Activated naive CD8-positive, alpha-beta T cell treated with anti-CD3 and anti-CD28 coated beads, Interleukin-2, amount 10 ng/mL, durations not matched to agents 7 days and 5 days (primary cell): ENCODE data around the gene ATP6V1C2. TPM values are rescaled to one million over a fixed set of nuclear protein-coding genes. Genes with fewer than 3 reads are reported as not detected.

Source experiments
- ATAC-seq: fragments of 150-1000 bp; cut with Tn5 transposase; one replicate; pipeline ENCODE4 v1.10.0; 2021; ENCODE audit warnings: low read depth, moderate library complexity
- POLR2A ChIA-PET: fragments of 350-600 bp; sonication (Branson Sonifier 250); formaldehyde crosslinking; loops from one replicate; lab custom pipeline; 2021; ENCODE audit warnings: antibody characterized with exemption; lab: Charles Lee
- DNase-seq: peaks from one replicate; pipeline ENCODE4 v3.0.0; 2021
- H3K27ac Mint-ChIP-seq: one replicate; pipeline ENCODE4 v1.8.0; 2022; ENCODE audit warnings: mild to moderate bottlenecking, mixed read lengths
- H3K27me3 Mint-ChIP-seq: one replicate; pipeline ENCODE4 v1.8.0; 2022; ENCODE audit warnings: mild to moderate bottlenecking, moderate library complexity, mixed read lengths
- H3K36me3 Mint-ChIP-seq: one replicate; pipeline ENCODE4 v1.8.0; 2021; ENCODE audit warnings: mild to moderate bottlenecking, mixed read lengths
- H3K4me1 Mint-ChIP-seq: one replicate; pipeline ENCODE4 v1.8.0; 2021; ENCODE audit warnings: mixed read lengths
- H3K4me3 Mint-ChIP-seq: one replicate; pipeline ENCODE4 v1.8.0; 2022; ENCODE audit warnings: mild to moderate bottlenecking, moderate library complexity, mixed read lengths
- H3K9me3 Mint-ChIP-seq: one replicate; pipeline ENCODE4 v1.8.0; 2021; ENCODE audit warnings: mixed read lengths
- total RNA-seq, 2 experiments: library from RNA; stranded (reverse); gene quantifications; one replicate each; pipeline ENCODE4 v1.2.3, GENCODE V29; 2021

Gene ATP6V1C2
- total RNA-seq, 2 experiments from 2014 or later = not detected

GRCh38 chr2:10765461-10765860, 44.0 kb downstream of the ATP6V1C2 start:
- no peaks in the 10 kb centered on the region for H3K36me3 Mint-ChIP-seq
- H3K9me3 Mint-ChIP-seq = no peaks in the 10 kb centered on the region
- ATAC-seq = no peak
- POLR2A ChIA-PET = no interaction called here
- H3K27ac Mint-ChIP-seq = no peak overlapping the region
- H3K27me3 Mint-ChIP-seq = no peaks in the 10 kb centered on the region
- no peak overlapping the region for H3K4me3 Mint-ChIP-seq
- no peak for DNase-seq
- no peaks in the 10 kb centered on the region for H3K4me1 Mint-ChIP-seq

DNA sequence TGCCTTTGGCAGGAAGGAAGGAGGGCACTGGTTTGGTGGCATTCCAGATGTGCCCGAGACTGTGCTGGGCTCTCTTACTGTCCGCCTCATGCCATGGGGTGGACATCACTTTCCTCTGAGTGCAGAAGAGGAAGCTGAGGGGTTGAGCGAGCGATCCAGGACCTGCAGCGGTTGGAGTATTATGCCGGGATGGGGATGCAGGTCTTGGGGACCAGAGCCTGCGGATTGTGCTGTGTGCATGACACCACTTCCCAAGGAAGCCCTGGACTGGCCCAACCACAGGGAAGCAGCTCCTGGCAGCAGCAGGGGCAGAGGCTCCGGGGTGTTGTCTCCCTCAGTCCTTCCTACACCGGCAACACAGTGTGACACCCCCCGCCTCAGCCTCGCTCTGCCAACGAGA, 44.5 kb downstream of the ATP6V1C2 start:
- ATAC-seq (no peak), DNase-seq (no peak)
- no peak overlapping the region for H3K27ac Mint-ChIP-seq
- H3K9me3 Mint-ChIP-seq = no peaks in the 10 kb centered on the region
- H3K36me3 Mint-ChIP-seq = no peaks in the 10 kb centered on the region
- POLR2A ChIA-PET = no interaction called here
- H3K27me3 Mint-ChIP-seq = no peaks in the 10 kb centered on the region
- no peaks in the 10 kb centered on the region for H3K4me1 Mint-ChIP-seq
- no peak overlapping the region for H3K4me3 Mint-ChIP-seq

GRCh38 chr2:10768063-10768507, 46.7 kb downstream of the ATP6V1C2 start:
- DNase-seq = no peak
- Mint-ChIP-seq H3K4me1 (no peaks in the 10 kb centered on the region), H3K27ac (no peak overlapping the region), H3K36me3 (no peaks in the 10 kb centered on the region), H3K9me3 (no peaks in the 10 kb centered on the region), H3K27me3 (no peaks in the 10 kb centered on the region), H3K4me3 (no peak overlapping the region)
- ATAC-seq = no peak
- POLR2A ChIA-PET = no interaction called here

DNA sequence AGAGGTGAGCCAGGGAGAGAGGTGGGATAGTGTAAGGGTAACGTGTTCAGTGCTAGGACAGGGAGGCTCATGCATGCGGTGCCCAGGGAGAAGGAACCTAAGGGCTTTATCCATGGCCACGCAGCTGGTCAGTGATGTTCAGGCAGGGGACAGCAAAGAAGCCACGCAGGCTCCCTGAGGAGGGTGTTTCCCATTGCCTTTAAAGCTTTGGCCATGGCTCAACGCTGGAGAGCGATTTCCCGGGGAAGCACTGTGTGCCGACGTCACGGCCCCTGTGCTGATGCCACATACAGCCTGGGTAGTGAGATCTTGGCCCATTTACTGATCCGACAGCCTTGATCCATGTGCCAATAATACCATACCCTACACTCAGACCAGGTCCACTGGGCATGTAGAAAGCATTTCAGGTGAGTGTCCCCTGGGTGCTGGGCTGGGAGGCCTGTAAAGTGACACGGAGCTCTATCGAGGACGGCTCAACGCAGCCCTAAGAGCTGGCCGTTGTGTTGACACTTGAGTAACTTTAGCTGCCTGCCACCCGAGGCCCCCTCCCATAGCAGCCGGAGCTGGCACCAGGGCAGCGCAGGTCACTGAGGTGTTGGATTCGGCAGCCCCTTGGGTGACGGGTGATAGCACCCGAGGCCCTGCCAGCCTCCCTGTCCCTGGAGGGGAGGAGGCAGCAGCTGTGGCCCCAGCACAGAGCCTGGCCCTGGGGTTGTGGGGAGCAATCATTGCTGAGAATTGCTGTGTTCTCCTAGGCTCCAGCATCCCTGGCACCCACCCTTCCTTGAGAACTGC, 49.7 kb downstream of the ATP6V1C2 start:
- Mint-ChIP-seq H3K27me3 (no peaks in the 10 kb centered on the region), H3K4me3 (no peak overlapping the region), H3K4me1 (no peaks in the 10 kb centered on the region), H3K27ac (no peak overlapping the region), H3K9me3 (no peaks in the 10 kb centered on the region), H3K36me3 (no peaks in the 10 kb centered on the region)
- ATAC-seq = no peak
- POLR2A ChIA-PET = no interaction called here
- DNase-seq = no peak

DNA sequence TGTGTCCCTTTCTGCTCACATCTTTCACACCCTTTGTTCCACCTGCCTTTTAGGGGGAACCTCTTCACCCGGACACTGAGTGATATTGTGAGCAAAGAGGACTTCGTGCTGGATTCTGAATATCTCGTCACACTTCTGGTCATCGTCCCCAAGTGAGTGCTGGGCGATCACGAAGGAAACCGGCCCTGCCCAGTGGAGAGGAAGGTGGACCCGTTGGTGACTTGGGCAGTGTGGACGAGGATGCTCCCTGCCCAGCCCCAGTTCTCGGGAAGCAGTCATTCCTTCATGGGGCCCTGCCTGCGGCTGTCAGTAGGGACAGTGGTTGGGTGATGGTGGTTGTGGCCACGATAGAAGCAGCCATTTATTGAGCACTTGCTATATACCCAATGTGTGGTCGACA, 50.4 kb downstream of the ATP6V1C2 start:
- no peaks in the 10 kb centered on the region for H3K36me3 Mint-ChIP-seq
- ATAC-seq = no peak
- no peak overlapping the region for H3K27ac Mint-ChIP-seq
- POLR2A ChIA-PET = no interaction called here
- H3K27me3 Mint-ChIP-seq = no peaks in the 10 kb centered on the region
- no peaks in the 10 kb centered on the region for H3K9me3 Mint-ChIP-seq
- no peak overlapping the region for H3K4me3 Mint-ChIP-seq
- DNase-seq = no peak
- H3K4me1 Mint-ChIP-seq = no peaks in the 10 kb centered on the region

- Mint-ChIP-seq H3K4me1 (no peaks in the 10 kb centered on the region), H3K27ac (no peak overlapping the region)
Observed at GRCh38 chr2:10772201-10772867, 50.9 kb downstream of the ATP6V1C2 start.

DNA sequence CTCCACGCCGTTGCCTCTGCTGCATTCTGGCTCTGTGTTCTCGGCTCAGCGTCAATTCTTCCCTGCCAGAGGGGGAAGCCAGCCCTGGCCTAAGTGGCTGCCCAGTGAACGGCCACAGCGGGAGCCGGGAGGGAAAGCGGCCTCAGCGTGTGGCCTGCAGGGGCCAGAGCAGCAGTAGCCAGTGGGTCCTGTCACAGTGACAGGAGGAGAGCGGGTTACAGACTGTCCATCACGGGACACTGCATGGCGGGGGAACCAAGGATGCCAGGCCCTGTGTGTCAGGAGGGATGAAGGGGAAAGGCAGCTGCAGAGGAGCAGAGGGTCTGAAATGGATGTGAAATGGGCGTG, 51.4 kb downstream of the ATP6V1C2 start:
- Mint-ChIP-seq H3K27ac (no peak overlapping the region), H3K4me3 (no peak overlapping the region), H3K4me1 (no peaks in the 10 kb centered on the region), H3K27me3 (no peaks in the 10 kb centered on the region), H3K9me3 (no peaks in the 10 kb centered on the region), H3K36me3 (no peaks in the 10 kb centered on the region)
- no peak for DNase-seq
- POLR2A ChIA-PET = no interaction called here
- no peak for ATAC-seq

More at GRCh38 chr2:10772201-10772867, 50.9 kb downstream of the ATP6V1C2 start:
- POLR2A ChIA-PET = no interaction called here
- no peak overlapping the region for H3K4me3 Mint-ChIP-seq
- H3K9me3 Mint-ChIP-seq = no peaks in the 10 kb centered on the region
- ATAC-seq (no peak), DNase-seq (no peak)
- H3K27me3 Mint-ChIP-seq = no peaks in the 10 kb centered on the region
- H3K36me3 Mint-ChIP-seq = no peaks in the 10 kb centered on the region

DNA sequence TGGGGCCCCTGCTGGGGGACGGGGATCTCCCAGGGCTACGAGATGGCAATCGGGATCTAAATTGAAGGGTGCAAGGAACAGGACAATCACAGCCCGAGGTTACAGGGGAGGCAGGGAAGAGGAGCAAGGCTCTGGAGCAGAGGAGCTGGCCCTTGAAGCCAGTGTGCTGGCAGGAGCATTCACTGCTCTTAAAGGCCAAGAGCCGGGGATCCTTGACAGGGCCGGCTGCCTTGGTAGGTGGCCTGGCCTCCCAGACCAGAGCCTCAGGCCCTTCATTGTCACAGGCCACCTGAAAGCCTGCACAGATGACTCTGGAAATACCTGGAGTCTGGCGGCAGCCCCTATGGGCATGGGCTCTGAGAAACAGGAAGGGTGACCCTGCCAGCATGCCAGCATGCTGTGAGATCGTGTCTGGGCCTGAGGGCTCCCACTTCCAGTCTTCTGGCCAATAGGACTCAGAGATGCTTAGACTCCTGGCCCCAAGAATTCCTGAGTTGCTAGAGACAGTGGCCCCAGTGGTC, 52.5 kb downstream of the ATP6V1C2 start:
- DNase-seq (no peak), ATAC-seq (no peak)
- H3K27ac Mint-ChIP-seq = no peak overlapping the region
- H3K4me1 Mint-ChIP-seq = no peaks in the 10 kb centered on the region
- no peaks in the 10 kb centered on the region for H3K9me3 Mint-ChIP-seq
- no peak overlapping the region for H3K4me3 Mint-ChIP-seq
- H3K36me3 Mint-ChIP-seq = no peaks in the 10 kb centered on the region
- POLR2A ChIA-PET = no interaction called here
- H3K27me3 Mint-ChIP-seq = no peaks in the 10 kb centered on the region

DNA sequence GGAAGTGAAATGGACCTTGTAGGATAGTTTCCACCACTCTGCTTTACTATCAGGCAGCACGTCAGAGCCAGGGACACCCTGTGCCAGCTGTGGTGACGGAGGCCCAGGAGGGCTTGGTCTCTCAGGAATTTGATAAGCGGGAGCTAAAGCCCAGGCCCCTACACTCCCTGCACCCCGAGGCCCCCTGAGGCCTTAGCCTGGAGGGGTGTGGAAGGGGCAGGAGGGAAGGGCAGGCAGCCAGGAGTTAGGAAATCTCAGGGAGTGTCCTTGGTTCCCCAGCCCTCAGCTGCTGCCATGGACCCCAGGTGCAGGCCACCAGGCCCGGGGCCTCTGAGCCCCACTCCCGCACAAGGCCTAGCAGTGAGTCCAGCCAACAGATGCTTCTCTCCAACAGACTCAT, 53.0 kb downstream of the ATP6V1C2 start:
- POLR2A ChIA-PET = no interaction called here
- H3K36me3 Mint-ChIP-seq = no peaks in the 10 kb centered on the region
- ATAC-seq (no peak), DNase-seq (no peak)
- no peaks in the 10 kb centered on the region for H3K27me3 Mint-ChIP-seq
- no peaks in the 10 kb centered on the region for H3K9me3 Mint-ChIP-seq
- no peaks in the 10 kb centered on the region for H3K4me1 Mint-ChIP-seq
- no peak overlapping the region for H3K4me3 Mint-ChIP-seq
- no peak overlapping the region for H3K27ac Mint-ChIP-seq

DNA sequence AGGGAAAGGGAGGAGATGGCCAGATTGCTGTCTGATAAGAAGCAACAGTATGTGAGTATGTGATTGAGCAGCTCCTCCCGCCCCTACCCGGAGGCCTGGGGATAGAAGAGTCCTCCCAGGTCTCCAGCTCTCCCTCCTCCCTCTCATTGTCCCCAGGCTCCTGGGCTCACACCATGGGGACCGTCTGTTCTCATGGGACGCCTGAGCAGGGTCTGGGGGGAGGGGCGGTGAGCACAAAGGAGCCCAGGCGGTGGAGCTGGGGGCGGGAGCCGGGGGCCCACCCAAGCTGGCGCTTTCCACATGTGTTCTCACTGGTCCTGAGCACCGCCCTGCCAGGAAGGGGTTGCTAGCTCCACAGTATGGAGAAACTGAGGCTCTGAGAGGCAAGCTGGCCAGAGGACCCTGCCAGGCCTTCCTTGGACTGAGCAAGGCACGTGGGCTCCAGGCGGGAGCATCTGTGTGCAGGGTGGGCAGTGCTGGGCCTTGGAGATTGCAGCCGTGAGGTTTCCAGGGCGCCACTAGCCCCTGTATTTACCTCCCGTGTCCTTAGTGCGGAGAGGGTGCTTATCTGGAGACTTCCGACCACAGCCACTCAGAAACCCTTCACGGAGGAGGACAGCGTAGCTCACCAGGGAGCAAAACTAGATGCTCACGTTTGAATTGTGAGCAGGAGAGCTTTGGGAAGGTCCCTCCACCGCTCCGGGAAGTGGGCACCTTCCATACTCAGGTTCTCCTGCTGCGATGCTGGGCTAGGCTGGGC, 53.8 kb downstream of the ATP6V1C2 start:
- DNase-seq (no peak), ATAC-seq (no peak)
- H3K4me3 Mint-ChIP-seq = no peak overlapping the region
- no peak overlapping the region for H3K27ac Mint-ChIP-seq
- no peaks in the 10 kb centered on the region for H3K27me3 Mint-ChIP-seq
- H3K9me3 Mint-ChIP-seq = no peaks in the 10 kb centered on the region
- POLR2A ChIA-PET = no interaction called here
- H3K36me3 Mint-ChIP-seq = peaks cover 4% of the 10 kb centered on the region
- H3K4me1 Mint-ChIP-seq = no peaks in the 10 kb centered on the region

DNA sequence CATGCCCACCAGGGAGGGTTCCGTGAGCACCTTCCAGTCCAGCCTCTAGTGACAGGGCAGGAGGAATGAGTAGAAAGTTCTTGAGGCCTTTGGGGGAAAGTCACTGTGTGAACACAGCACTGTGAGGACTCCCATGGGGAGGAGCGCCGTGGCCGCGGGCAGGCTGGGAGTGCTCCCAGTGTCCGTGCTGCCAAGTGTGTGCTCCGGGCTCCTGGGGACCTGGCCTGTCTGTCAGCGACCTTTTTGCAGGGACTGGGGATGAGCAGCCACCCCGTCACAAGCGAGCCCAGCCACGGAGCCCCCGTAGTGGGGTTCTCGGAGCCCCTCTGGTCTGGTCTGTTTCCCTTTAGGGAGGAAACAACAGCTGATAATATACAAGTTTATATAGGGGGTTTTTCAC, 54.4 kb downstream of the ATP6V1C2 start:
- ATAC-seq (no peak), DNase-seq (no peak)
- no peak overlapping the region for H3K4me3 Mint-ChIP-seq
- POLR2A ChIA-PET = no interaction called here
- H3K36me3 Mint-ChIP-seq = peaks cover 6% of the 10 kb centered on the region
- no peaks in the 10 kb centered on the region for H3K4me1 Mint-ChIP-seq
- no peaks in the 10 kb centered on the region for H3K27me3 Mint-ChIP-seq
- no peaks in the 10 kb centered on the region for H3K9me3 Mint-ChIP-seq
- no peak overlapping the region for H3K27ac Mint-ChIP-seq

DNA sequence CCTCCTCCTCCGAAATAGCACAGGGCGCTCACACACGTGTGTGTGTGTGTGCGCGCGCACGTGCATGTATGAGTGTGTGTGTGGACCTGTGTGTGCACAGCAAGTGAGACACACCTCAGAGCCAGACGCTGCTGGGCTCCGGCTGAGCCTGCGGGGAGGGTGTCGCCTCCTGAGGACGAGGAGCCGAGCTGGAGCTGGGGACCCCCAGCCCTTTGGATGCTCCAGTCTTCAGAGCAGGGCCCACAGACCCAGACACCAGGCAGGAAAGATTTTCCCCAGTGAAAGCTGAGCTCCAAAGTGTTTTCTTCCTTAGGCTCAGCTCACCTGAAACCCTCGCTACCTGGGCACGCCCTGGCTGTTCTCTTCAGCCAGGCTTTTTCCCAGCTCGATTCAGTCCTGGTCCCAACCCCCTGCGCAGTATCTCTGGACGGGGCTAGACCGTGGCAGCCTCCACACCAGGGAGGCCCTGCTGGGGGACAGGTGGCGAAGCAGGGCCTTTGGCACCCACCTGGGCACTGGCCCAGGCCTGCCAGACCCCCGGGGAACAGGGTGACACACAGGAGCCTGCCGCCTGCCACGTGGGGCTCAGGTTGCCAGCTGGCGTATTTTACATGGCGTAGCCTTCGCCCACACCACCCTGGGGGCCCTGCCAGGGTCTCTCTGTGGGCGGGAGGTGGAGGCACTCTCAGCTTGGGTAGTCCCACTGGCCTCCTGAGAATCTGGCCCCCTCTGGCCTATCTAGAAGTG, 55.0 kb downstream of the ATP6V1C2 start:
- Mint-ChIP-seq H3K4me1 (no peaks in the 10 kb centered on the region), H3K27ac (no peak overlapping the region), H3K4me3 (no peak overlapping the region)

More for the DNA sequence above, 55.0 kb downstream of the ATP6V1C2 start:
- Mint-ChIP-seq H3K27me3 (no peaks in the 10 kb centered on the region), H3K36me3 (peaks cover 6% of the 10 kb centered on the region), H3K9me3 (no peaks in the 10 kb centered on the region)
- POLR2A ChIA-PET = no interaction called here
- no peak for ATAC-seq
- DNase-seq = no peak
